ENCODE results near the gene ABCA7. TPM values are rescaled to one million over a fixed set of nuclear protein-coding genes. Genes with fewer than 3 reads are reported as not detected.

The ABCA7 gene
- total RNA-seq, 1 donor from 2014 or later = 16.7 TPM

GRCh38 chr19:1086613-1087012 lies 46.7 kb downstream of the ABCA7 start:
- no peaks in the 10 kb centered on the region for H3K27me3 Mint-ChIP-seq (ENCODE audit: unreplicated experiment)
- peaks cover 4% of the 10 kb centered on the region for H3K4me1 Mint-ChIP-seq (ENCODE audit: unreplicated experiment)

GRCh38 chr19:1087813-1088415 lies 48.0 kb downstream of the ABCA7 start:
- no peak overlapping the region for H3K4me3 Mint-ChIP-seq (ENCODE audit: unreplicated experiment)
- DNase-seq (ENCODE audit: extremely low spot score, unreplicated experiment) = no peak
- H3K27me3 Mint-ChIP-seq (ENCODE audit: unreplicated experiment) = no peaks in the 10 kb centered on the region
- peaks cover 4% of the 10 kb centered on the region for H3K36me3 Mint-ChIP-seq (ENCODE audit: unreplicated experiment)
- H3K4me1 Mint-ChIP-seq (ENCODE audit: unreplicated experiment) = no peaks in the 10 kb centered on the region
- no peak for TF ChIP-seq CTCF (IDR thresholded peaks at IDR 0.05)
- no peaks in the 10 kb centered on the region for H3K9me3 Mint-ChIP-seq (ENCODE audit: unreplicated experiment)
- no peak overlapping the region for H3K27ac Mint-ChIP-seq (ENCODE audit: unreplicated experiment)

More at GRCh38 chr19:1086613-1087012, 46.7 kb downstream of the ABCA7 start:
- no peaks in the 10 kb centered on the region for H3K9me3 Mint-ChIP-seq (ENCODE audit: unreplicated experiment)
- H3K27ac Mint-ChIP-seq (ENCODE audit: unreplicated experiment) = no peak overlapping the region
- H3K4me3 Mint-ChIP-seq (ENCODE audit: unreplicated experiment) = no peak overlapping the region
- DNase-seq (ENCODE audit: extremely low spot score, unreplicated experiment) = no peak
- no peak for TF ChIP-seq CTCF (IDR thresholded peaks at IDR 0.05)
- H3K36me3 Mint-ChIP-seq (ENCODE audit: unreplicated experiment) = peaks cover 4% of the 10 kb centered on the region

- no peak overlapping the region for H3K4me3 Mint-ChIP-seq (ENCODE audit: unreplicated experiment)
- H3K9me3 Mint-ChIP-seq (ENCODE audit: unreplicated experiment) = no peaks in the 10 kb centered on the region
- no peak overlapping the region for H3K27ac Mint-ChIP-seq (ENCODE audit: unreplicated experiment)
- H3K27me3 Mint-ChIP-seq (ENCODE audit: unreplicated experiment) = no peaks in the 10 kb centered on the region
- H3K36me3 Mint-ChIP-seq (ENCODE audit: unreplicated experiment) = peaks cover 4% of the 10 kb centered on the region
- TF ChIP-seq CTCF (IDR thresholded peaks at IDR 0.05) = no peak
- DNase-seq (ENCODE audit: extremely low spot score, unreplicated experiment) = no peak
- peaks cover 5% of the 10 kb centered on the region for H3K4me1 Mint-ChIP-seq (ENCODE audit: unreplicated experiment)
These were observed 48.6 kb downstream of the ABCA7 start for GRCh38 chr19:1088416-1089010.

- Mint-ChIP-seq H3K4me3 (ENCODE audit: unreplicated experiment) (no peak overlapping the region), H3K4me1 (ENCODE audit: unreplicated experiment) (peaks cover 12% of the 10 kb centered on the region), H3K36me3 (ENCODE audit: unreplicated experiment) (peaks cover 4% of the 10 kb centered on the region)
These were observed 49.3 kb downstream of the ABCA7 start for GRCh38 chr19:1089126-1089771.

More at GRCh38 chr19:1089126-1089771, 49.3 kb downstream of the ABCA7 start:
- no peak overlapping the region for H3K27ac Mint-ChIP-seq (ENCODE audit: unreplicated experiment)
- H3K9me3 Mint-ChIP-seq (ENCODE audit: unreplicated experiment) = no peaks in the 10 kb centered on the region
- no peak for TF ChIP-seq CTCF (IDR thresholded peaks at IDR 0.05)
- DNase-seq (ENCODE audit: extremely low spot score, unreplicated experiment) = no peak
- H3K27me3 Mint-ChIP-seq (ENCODE audit: unreplicated experiment) = no peaks in the 10 kb centered on the region
